HEK293T (cell line): ENCODE results near the gene CAMK2G.

ENCODE experiments used
- CTCF ChIA-PET: fragments of 350-600 bp; formaldehyde crosslinking; extraction: SDS; loops from one replicate; lab custom pipeline; 2021; ENCODE audit warnings: antibody characterized with exemption, inconsistent platforms; lab: Yijun Ruan, JAX
- POLR2A ChIA-PET: fragments of 350-600 bp; formaldehyde crosslinking; extraction: SDS; loops from one replicate; lab custom pipeline; 2020; ENCODE audit warnings: antibody characterized with exemption, inconsistent platforms; lab: Yijun Ruan, JAX
- DNase-seq: peaks from one replicate; pipeline ENCODE4 v3.0.0; 2012; ENCODE audit warnings: mixed read lengths; ENCODE audit errors: extremely low spot score
- ARNT ChIP-seq: fragments of 450-650 bp; IDR thresholded peaks from 2 replicates; pipeline ENCODE4 v1.6.1; 2017; ENCODE audit warnings: mild to moderate bottlenecking
- BHLHE40 ChIP-seq: fragments of 450-650 bp; IDR thresholded peaks from 2 replicates; pipeline ENCODE4 v1.6.1; 2016; ENCODE audit warnings: mild to moderate bottlenecking, moderate library complexity, borderline replicate concordance
- CTBP1 ChIP-seq: fragments of 450-650 bp; IDR thresholded peaks from 2 replicates; pipeline ENCODE4 v1.6.1; 2016; ENCODE audit warnings: borderline replicate concordance
- ELF4 ChIP-seq: fragments of 450-650 bp; IDR thresholded peaks from 2 replicates; pipeline ENCODE4 v1.6.1; 2017; ENCODE audit warnings: antibody characterized with exemption
- FOXA1 ChIP-seq: fragments of 450-650 bp; IDR thresholded peaks from 2 replicates; pipeline ENCODE4 v1.6.1; 2016; ENCODE audit warnings: mild to moderate bottlenecking
- FOXK2 ChIP-seq: fragments of 450-650 bp; IDR thresholded peaks from 2 replicates; pipeline ENCODE4 v1.6.1; 2016; ENCODE audit warnings: mild to moderate bottlenecking
- FOXM1 ChIP-seq: fragments of 450-650 bp; IDR thresholded peaks from 2 replicates; pipeline ENCODE4 v1.6.1; 2017; ENCODE audit warnings: mild to moderate bottlenecking, borderline replicate concordance
- HDGF ChIP-seq: fragments of 450-650 bp; IDR thresholded peaks from 2 replicates; pipeline ENCODE4 v1.6.1; 2017; ENCODE audit warnings: antibody characterized with exemption, borderline replicate concordance
- L3MBTL2 ChIP-seq: fragments of 450-650 bp; conservative IDR thresholded peaks from 2 replicates; pipeline ENCODE4 v1.6.1; 2016; ENCODE audit warnings: mild to moderate bottlenecking
- LEF1 ChIP-seq: fragments of 450-650 bp; IDR thresholded peaks from 2 replicates; pipeline ENCODE4 v1.6.1; 2017; ENCODE audit warnings: mild to moderate bottlenecking, borderline replicate concordance
- NFRKB ChIP-seq: fragments of 450-650 bp; IDR thresholded peaks from 2 replicates; pipeline ENCODE4 v1.6.1; 2016; ENCODE audit warnings: mild to moderate bottlenecking, moderate library complexity
- PKNOX1 ChIP-seq: fragments of 450-650 bp; IDR thresholded peaks from 2 replicates; pipeline ENCODE4 v1.6.1; 2016
- SP1 ChIP-seq: fragments of 450-650 bp; IDR thresholded peaks from 2 replicates; pipeline ENCODE4 v1.6.1; 2017
- SUZ12 ChIP-seq: fragments of 450-650 bp; IDR thresholded peaks from 2 replicates; pipeline ENCODE4 v1.6.1; 2016; ENCODE audit warnings: mild to moderate bottlenecking
- TARDBP ChIP-seq: fragments of 450-650 bp; IDR thresholded peaks from 2 replicates; pipeline ENCODE4 v1.6.1; 2016
- ZNF384 ChIP-seq: fragments of 450-650 bp; IDR thresholded peaks from 2 replicates; pipeline ENCODE4 v1.6.1; 2016

CAMK2G gene

DNA sequence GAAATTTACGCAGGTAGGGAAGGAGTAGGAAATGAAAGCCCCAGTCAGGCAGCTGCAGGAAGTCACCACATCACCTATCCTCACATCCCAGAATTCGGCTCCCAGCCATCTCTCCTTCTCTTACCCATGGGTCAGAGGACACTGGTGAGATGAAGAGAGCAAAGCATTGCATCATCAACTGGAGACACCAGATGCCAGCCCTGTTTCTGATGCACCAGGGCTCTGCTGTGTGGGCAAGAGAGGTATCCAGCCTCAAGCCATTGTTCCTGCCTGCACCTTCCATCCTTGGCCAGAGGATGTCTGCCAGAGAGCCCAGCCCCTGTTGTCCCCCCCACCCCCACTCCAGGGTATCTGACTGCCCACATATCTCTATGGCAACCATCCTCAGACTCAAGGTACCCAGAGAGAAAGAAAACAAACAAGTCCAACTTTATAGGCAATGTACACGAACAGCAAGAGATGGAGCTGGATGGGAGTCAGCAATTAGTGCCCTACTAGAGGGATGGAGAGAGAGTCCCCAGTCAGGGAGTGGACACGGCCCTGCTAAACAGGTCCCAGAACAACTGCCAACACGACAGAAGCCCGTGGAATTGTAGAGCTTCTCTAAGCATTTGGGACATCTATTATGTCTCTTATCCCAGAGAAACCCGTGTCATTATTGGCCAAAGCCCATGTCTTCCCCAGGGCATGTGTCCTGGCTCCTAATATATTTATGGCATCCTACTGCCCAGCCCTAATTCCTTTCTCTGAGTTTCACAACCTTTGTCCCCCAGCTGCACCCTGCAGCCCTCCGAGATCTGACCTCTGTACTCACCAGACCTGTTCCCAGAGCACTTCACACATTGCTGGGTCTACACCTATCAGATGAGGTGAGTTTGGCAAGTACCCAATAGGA is 2.8 kb downstream of the CAMK2G start:
- CTCF ChIA-PET: no interaction called here
- POLR2A ChIA-PET: no interaction called here
- no peak for TF ChIP-seq ELF4
- TF ChIP-seq PKNOX1: no peak
- no peak for TF ChIP-seq FOXK2
- no peak for TF ChIP-seq ZNF384
- TF ChIP-seq L3MBTL2: no peak
- TF ChIP-seq CTBP1: no peak
- no peak for TF ChIP-seq SP1
- no peak for TF ChIP-seq FOXM1
- TF ChIP-seq LEF1: no peak
- TF ChIP-seq FOXA1: no peak
- TF ChIP-seq SUZ12: no peak
- no peak for TF ChIP-seq NFRKB
- TF ChIP-seq BHLHE40: no peak
- DNase-seq: no peak

DNA sequence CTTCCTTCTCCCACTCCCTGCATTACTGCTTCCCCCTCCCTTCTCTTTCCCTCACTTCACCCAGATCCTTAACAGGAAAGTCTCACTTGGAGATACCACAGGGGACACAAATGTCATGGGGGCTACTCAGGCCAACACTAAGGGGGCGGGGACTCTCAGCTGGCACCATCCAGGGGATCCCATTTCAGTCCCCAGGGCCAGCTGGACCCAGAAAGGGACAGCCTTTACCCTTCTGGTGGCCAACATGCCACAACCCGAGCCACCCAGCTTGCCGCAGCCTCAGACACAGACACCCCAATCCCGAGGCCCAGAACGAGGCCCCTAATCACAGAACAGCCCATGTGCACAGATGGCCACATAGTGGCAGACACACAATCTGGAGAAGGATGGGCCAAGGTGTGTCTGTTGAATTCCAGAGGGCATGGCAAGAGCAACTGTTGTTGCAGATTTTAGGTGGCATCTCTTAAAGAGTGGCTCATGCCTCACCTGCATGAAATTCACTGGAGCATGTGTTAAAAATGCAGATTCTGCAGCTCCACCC is 5.6 kb downstream of the CAMK2G start:
- ChIA-PET POLR2A (no interaction called here), CTCF (no interaction called here)
- no peak for DNase-seq
- TF ChIP-seq ELF4 (no peak), SUZ12 (no peak), FOXA1 (no peak), FOXM1 (no peak), SP1 (no peak), HDGF (no peak), TARDBP (no peak), LEF1 (no peak), CTBP1 (no peak), ARNT (no peak), NFRKB (no peak), L3MBTL2 (no peak), ZNF384 (no peak), PKNOX1 (no peak), BHLHE40 (no peak), FOXK2 (no peak)

DNA sequence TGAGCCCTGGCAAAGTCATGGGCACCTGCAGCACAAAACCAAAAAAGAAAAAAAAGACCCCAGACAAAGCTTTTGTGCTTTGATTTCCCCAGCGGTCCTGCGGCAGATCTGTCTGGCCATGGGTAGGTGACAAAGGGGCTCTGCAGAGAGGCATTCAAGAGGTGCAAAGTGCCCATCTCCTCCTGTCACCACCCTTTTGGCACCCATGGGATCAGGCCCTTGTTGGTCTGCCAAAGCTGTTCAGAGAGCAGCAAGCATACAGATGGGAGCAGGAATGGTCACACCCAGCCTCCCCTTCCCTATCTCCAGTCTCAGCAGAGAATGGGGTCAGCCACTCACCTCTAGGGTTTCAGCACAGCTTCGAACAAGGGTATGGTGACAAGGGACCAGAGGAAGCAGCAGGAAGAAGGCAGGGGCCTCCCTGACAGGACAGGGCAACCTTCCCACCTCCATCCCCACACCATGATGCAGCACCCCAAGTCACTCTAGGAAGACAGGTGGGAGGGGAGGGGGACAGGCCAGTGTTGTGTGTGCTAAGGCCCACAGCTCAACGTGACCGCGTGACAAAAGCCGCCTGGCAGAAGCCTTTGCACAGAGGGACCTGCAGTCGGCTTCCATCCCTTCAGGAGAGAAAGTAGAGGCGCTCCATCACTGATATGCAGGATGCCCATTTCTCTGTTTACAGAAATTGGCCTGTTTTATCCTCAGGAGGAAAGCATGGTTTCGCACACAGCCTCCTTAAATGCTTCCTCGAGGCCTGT is 6.3 kb downstream of the CAMK2G start:
- CTCF ChIA-PET: no interaction called here
- no peak for DNase-seq
- POLR2A ChIA-PET: interaction anchor here (0.9 kb wide), 1 partner anchor 86 kb away, joined by 3 read pairs; the partner anchor contains the start of gene CHCHD1
- TF ChIP-seq PKNOX1 (no peak), ELF4 (no peak), ARNT (no peak), BHLHE40 (no peak), FOXA1 (no peak), FOXM1 (no peak), L3MBTL2 (no peak), HDGF (no peak), SUZ12 (no peak), FOXK2 (no peak), ZNF384 (no peak), TARDBP (no peak), CTBP1 (no peak), NFRKB (no peak)

- DNase-seq: no peak
- ChIA-PET CTCF (no interaction called here), POLR2A (interaction anchor here (0.9 kb wide), 1 partner anchor 86 kb away, joined by 3 read pairs; the partner anchor contains the start of gene CHCHD1)
- TF ChIP-seq BHLHE40: no peak
- no peak for TF ChIP-seq ELF4
- no peak for TF ChIP-seq L3MBTL2
- no peak for TF ChIP-seq LEF1
- no peak for TF ChIP-seq TARDBP
- TF ChIP-seq NFRKB: no peak
Observed at GRCh38 chr10:73867126-73867807, 7.1 kb downstream of the CAMK2G start.

GRCh38 chr10:73866621-73867020 is 7.7 kb downstream of the CAMK2G start:
- no peak for TF ChIP-seq FOXK2
- no peak for TF ChIP-seq SP1
- TF ChIP-seq FOXA1: no peak
- no peak for TF ChIP-seq ELF4
- TF ChIP-seq L3MBTL2: no peak
- TF ChIP-seq ARNT: no peak
- TF ChIP-seq PKNOX1: no peak
- TF ChIP-seq BHLHE40: no peak
- TF ChIP-seq FOXM1: no peak
- ChIA-PET CTCF (no interaction called here), POLR2A (no interaction called here)
- DNase-seq: no peak
